ENCODE data around the gene SPATA3.

- TF ChIP-seq CTCF (IDR thresholded peaks at IDR 0.05): no peak
- TF ChIP-seq POLR2A (IDR thresholded peaks at IDR 0.05): no peak
These were observed 26.3 kb upstream of the SPATA3 start for GRCh38 chr2:230969659-230970015.
